GM21576 (cell line): ENCODE results near the gene POLR3A.

Experiments
- ATAC-seq: cut with Tn5 transposase; IDR thresholded peaks from one replicate; pipeline ENCODE4 v1.9.1; 2021; ENCODE audit warnings: mild to moderate bottlenecking, moderate library complexity; ENCODE audit not compliant: unreplicated experiment

Gene POLR3A

GRCh38 chr10:78047314-78047891, 18.1 kb upstream of the POLR3A start:
- peak; percentile 62 for ATAC-seq

GRCh38 chr10:78046711-78047269, 17.5 kb upstream of the POLR3A start:
- ATAC-seq, result no peak

GRCh38 chr10:78045856-78046255, 16.5 kb upstream of the POLR3A start:
- ATAC-seq, result no peak

GRCh38 chr10:78045237-78045636, 15.9 kb upstream of the POLR3A start:
- ATAC-seq, result peak; percentile 67

GRCh38 chr10:78044699-78045098, 15.4 kb upstream of the POLR3A start:
- no peak for ATAC-seq

- no peak for ATAC-seq
Measured at GRCh38 chr10:78044179-78044578, 14.9 kb upstream of the POLR3A start.

- ATAC-seq, result no peak
Measured at GRCh38 chr10:78042752-78043104, 13.4 kb upstream of the POLR3A start.

- no peak for ATAC-seq
Measured at GRCh38 chr10:78042058-78042751, 12.9 kb upstream of the POLR3A start.

- no peak for ATAC-seq
Measured at GRCh38 chr10:78041170-78042057, 12.1 kb upstream of the POLR3A start.

- ATAC-seq, result no peak
Measured at GRCh38 chr10:78039743-78040142, 10.4 kb upstream of the POLR3A start.

GRCh38 chr10:78038791-78039547, 9.7 kb upstream of the POLR3A start:
- no peak for ATAC-seq

GRCh38 chr10:78038105-78038504, 8.8 kb upstream of the POLR3A start:
- no peak for ATAC-seq

- ATAC-seq, result no peak
Measured at GRCh38 chr10:78035933-78036583, 6.7 kb upstream of the POLR3A start.

GRCh38 chr10:78035437-78035836, 6.1 kb upstream of the POLR3A start:
- ATAC-seq, result no peak

- ATAC-seq, result no peak
Measured at GRCh38 chr10:78035025-78035424, 5.7 kb upstream of the POLR3A start.

- peak; percentile 81 for ATAC-seq
Measured at GRCh38 chr10:78033637-78034470, 4.5 kb upstream of the POLR3A start, which contains the start of gene RPS24. Gene RPS24 (plus strand): TSS chr10:78033863. CDS start chr10:78033902, 39 bp downstream.

GRCh38 chr10:78033387-78033636, 4.0 kb upstream of the POLR3A start:
- no peak for ATAC-seq

GRCh38 chr10:78028438-78029268, 662 bp downstream of the POLR3A start:
- peak; percentile 2 for ATAC-seq
